Esophagus muscularis mucosa (tissue), 3 donors: ENCODE results near the gene BCAP29.

Source experiments
- POLR2A ChIP-seq: fragments of 450-650 bp; IDR thresholded peaks from one replicate; pipeline ENCODE4 v1.6.1; 2017; ENCODE audit warnings: antibody characterized with exemption, moderate library complexity, mild to moderate bottlenecking, low read depth
- TF ChIP-seq, protein P1 (sequence below), 3 experiments: fragments of 200-600 bp in 2 of 3; fragments of 450-650 bp in 1 of 3; sonication (generic) in 2 of 3; IDR thresholded peaks; one replicate each; pipeline ENCODE4 v1.5.1; 2017 to 2019; ENCODE audit warnings: antibody characterized with exemption in 3 of 3, mild to moderate bottlenecking in 2 of 3, moderate library complexity in 1 of 3

DNA sequence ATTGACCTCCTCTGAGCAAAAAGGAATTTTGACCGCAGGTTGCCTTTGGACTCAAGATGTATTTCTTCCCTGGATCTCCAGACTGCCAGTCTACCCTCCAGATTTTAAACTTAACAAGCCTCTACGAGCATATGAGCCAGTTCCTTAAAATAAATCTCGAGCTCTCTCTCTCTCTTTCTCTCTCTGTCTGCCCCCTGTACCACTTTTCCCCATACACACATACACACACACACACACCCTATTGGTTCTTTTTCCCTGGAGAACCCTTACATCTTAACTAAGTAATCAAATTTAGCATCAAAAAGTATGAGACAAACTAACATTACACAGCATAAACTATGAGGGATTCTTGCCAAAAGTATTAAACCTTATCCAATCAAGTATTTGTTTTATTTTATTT, 11.4 kb downstream of the BCAP29 start:
- TF ChIP-seq, protein P1, sequence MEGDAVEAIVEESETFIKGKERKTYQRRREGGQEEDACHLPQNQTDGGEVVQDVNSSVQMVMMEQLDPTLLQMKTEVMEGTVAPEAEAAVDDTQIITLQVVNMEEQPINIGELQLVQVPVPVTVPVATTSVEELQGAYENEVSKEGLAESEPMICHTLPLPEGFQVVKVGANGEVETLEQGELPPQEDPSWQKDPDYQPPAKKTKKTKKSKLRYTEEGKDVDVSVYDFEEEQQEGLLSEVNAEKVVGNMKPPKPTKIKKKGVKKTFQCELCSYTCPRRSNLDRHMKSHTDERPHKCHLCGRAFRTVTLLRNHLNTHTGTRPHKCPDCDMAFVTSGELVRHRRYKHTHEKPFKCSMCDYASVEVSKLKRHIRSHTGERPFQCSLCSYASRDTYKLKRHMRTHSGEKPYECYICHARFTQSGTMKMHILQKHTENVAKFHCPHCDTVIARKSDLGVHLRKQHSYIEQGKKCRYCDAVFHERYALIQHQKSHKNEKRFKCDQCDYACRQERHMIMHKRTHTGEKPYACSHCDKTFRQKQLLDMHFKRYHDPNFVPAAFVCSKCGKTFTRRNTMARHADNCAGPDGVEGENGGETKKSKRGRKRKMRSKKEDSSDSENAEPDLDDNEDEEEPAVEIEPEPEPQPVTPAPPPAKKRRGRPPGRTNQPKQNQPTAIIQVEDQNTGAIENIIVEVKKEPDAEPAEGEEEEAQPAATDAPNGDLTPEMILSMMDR (IDR thresholded peaks at IDR 0.05): no peak
- TF ChIP-seq POLR2A: no peak
